ENCODE measurements around the gene NCKAP5.

- no peak for TF ChIP-seq TAF1 (IDR thresholded peaks at IDR 0.05; ENCODE audit: low read depth)
- TF ChIP-seq MAX (IDR thresholded peaks at IDR 0.05), result no peak
- TF ChIP-seq CEBPB (IDR thresholded peaks at IDR 0.05), result no peak
- no peak for TF ChIP-seq RAD21 (IDR thresholded peaks at IDR 0.05; ENCODE audit: low read depth)
- no peak for TF ChIP-seq TEAD4 (IDR thresholded peaks at IDR 0.05)
- no peak for TF ChIP-seq NFIC (IDR thresholded peaks at IDR 0.05)
- TF ChIP-seq REST (IDR thresholded peaks at IDR 0.05; ENCODE audit: low read depth), result no peak
- TF ChIP-seq EP300 (IDR thresholded peaks at IDR 0.05; ENCODE audit: borderline replicate concordance), result no peak
- TF ChIP-seq CREB1 (IDR thresholded peaks at IDR 0.05; ENCODE audit: low read depth), result no peak
- no peak for TF ChIP-seq EGR1 (IDR thresholded peaks at IDR 0.05)
- TF ChIP-seq YY1 (IDR thresholded peaks at IDR 0.05; ENCODE audit: low read depth), result no peak
- TF ChIP-seq ZBTB7A (IDR thresholded peaks at IDR 0.05; ENCODE audit: low read depth), result no peak
Observed at GRCh38 chr2:133525613-133526529, 42.4 kb downstream of the NCKAP5 start.
